GM19351 (cell line): Measurements from ENCODE around the gene MCEMP1.
A peak's percentile ranks its signal among the peaks of the same experiment; 100 is the strongest.

Experiments
- ATAC-seq: cut with Tn5 transposase; IDR thresholded peaks from one replicate; pipeline ENCODE4 v1.9.1; 2021; ENCODE audit warnings: mild to moderate bottlenecking, moderate library complexity; ENCODE audit not compliant: unreplicated experiment

MCEMP1 gene

DNA sequence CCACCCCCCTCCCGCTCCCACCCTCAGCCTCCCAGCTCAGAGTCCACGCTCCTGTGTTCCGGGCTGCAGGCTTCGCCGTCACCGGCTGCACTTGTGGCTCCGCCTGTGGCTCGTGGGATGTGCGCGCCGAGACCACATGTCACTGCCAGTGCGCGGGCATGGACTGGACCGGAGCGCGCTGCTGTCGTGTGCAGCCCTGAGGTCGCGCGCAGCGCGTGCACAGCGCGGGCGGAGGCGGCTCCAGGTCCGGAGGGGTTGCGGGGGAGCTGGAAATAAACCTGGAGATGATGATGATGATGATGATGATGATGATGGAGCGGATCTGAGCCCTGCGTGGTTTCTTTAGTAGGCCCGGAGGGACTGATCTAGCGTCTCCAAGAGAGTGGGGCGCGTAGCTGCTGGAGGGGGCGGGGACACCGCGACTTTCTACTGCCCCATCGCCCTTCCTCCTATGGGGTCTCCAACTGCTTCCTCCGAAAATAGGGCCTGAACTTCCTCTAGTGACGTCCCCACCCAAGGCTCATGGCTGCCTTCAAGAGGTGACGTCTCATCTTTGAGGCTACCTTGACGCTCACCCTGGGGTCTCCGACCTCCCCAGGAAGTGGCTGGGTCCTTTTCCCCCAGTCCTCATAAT is 6.6 kb upstream of the MCEMP1 start:
- no peak for ATAC-seq

GRCh38 chr19:7670790-7671189 is 6.1 kb upstream of the MCEMP1 start:
- no peak for ATAC-seq

DNA sequence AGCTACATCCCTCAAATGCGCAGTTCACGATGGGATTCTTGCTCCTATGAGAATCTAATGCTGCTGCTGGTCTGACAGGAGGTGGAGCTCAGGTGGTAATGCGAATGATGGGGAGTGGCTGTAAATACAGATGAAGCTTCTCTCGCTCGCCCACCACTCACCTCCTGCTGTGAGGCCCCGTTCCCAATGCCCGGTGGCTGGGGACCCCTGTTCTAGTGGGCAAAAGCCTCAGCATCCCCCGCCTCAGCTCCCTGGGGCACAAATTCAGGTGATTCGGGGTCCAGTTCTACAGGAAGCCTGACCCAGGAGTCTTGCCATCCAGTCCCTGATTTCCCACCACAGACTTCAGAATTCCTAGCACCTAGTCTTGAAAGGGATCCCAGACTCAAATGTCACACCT is 4.4 kb upstream of the MCEMP1 start:
- ATAC-seq: no peak

DNA sequence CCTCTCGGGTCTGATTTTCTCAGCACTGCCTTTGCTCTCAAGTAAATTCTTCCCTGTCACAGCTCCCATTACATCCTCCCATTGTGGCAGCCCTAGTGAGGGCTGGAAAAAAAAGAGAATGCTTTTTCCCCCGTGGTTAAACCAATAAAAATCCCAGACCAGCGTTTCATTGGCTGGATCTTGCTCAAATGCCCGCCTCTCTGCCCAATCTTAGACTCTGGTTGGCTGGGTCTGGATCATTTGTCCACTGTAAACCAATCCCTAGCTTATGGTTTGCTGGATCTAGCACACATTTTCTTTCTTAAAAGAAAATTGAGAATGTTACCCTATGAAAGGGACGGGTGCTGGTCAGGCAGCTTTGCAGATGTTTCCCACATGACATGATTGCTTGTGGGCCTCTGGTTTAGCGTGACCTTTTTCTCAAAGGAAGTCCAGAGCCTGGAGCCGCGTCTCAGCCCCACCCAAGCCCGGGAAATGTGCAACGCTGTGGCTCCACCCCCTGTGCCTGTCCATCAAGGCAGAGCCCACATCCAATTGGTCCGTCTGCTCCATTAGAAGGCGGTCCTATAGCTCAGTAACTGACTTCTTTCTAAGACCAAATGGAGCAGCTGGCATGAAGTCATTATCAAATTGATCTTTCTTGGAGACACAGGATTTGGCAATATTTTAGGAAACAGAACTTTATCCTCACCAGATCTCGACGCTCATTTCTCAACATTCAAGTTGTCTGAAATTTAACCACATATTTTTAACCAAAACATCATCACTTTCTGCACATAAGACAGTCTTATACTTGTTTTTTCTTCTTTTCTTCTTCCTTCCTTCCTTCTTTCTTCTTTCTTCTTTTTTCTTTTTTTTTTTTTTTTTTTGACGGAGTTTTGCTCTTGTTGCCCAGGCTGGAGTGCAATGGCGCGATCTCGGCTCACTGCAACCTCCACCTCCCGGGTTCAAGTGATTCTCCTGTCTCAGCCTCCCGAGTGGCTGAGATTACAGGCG is 2.6 kb upstream of the MCEMP1 start:
- no peak for ATAC-seq

DNA sequence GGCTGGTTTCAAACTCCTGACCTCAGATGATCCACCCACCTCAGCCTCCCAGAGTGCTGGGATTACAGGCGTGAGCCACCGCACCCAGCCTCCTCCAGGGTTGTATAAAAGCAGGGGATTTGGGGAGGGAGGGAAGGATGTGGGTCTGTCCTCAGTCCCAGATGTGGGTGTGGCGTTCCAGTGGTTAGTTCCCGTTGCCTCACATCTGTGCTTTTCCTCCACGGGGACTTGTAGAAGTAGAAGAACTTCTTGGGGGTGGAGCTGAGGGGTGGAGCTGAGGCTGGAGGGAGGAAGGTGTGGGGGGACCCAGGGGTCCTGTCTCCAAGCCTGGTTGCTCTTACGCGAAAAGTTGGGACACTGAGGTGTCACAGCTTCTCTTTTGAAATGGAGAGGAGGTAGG is 514 bp upstream of the MCEMP1 start:
- ATAC-seq: no peak

DNA sequence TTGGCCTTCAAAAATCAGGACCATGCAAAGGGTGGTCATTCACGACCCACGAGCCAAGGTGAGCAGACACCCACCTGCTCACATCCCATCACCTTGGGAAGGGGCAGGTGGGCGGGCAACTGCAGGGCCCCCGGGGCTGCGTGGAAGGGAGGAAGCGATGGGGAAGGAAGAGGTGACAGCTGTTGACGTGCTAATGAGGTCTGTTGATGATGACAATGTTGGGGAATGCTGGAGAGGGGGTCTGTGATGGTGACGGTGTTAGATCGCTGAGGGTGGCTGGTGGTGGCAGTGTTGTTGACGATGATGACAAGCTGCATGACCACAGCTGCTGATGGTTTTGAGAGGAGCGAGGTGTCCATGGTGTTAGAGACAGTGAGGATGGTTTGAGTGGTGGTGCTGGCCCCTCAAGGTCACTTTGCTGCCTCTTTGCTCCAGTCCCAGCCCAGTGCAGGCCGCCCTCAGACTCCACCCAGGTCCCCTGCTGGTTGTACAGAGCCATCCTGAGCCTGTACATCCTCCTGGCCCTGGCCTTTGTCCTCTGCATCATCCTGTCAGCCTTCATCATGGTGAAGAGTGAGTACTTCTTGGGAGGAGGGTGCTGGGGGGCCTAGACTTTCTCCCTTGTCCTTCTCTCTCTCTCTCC is 900 bp downstream of the MCEMP1 start:
- no peak for ATAC-seq

DNA sequence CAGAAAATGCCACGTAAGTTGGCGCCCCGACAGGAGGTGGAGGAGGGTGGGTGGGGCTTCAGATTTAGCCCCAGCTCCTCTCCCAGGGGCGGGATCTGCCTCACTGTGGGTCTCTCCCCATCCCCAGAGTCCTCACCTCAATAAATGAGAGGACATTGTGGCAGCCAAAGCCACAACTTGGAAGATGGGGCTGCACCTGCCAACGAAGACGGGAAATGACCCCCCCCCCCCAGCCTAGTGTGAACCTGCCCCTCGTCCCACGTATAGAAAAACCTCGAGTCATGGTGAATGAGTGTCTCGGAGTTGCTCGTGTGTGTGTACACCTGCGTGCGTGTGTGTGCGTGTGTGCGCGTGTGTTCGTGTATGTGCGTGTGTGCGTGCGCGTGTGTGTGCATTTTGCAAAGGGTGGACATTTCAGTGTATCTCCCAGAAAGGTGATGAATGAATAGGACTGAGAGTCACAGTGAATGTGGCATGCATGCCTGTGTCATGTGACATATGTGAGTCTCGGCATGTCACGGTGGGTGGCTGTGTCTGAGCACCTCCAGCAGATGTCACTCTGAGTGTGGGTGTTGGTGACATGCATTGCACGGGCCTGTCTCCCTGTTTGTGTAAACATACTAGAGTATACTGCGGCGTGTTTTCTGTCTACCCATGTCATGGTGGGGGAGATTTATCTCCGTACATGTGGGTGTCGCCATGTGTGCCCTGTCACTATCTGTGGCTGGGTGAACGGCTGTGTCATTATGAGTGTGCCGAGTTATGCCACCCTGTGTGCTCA is 2.3 kb downstream of the MCEMP1 start:
- ATAC-seq: no peak

DNA sequence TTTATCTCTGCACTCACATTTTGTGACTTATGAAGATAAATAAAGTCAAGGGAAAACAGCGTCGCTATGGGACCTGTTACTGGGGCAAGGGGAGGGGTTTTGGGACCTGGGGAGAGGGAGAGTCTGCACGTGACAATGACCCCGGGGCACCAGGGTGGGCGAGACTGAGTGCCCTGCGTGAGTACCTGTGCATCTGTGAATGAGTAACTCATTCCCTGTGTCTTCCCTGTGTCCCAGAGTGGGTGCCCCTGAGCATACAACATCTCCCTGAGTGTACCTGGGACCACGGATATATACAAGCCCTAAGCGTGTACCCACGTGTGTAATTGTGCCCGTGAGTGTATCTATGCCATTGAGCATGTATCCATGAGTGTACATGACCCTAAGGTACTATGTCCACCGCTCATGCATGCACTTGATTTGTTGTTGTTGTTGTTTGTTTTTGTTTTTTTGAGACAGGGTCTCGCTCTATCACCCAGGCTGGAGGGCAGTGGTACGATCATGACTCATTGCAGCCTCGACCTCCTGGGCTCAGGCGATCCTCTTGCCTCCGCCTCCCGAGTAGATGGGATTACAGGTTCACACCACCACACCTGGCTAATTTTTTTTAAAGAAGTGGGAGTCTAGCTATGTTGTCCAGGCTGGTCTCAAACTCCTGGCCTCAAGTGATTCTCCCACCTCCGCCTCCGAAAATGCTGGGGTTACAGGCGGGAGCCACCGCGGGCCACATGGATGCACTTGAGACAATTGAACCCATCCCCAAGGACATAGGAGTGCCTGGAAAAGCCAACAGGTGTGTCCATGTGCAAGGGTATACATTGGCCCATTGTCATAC is 3.1 kb downstream of the MCEMP1 start:
- ATAC-seq: no peak

GRCh38 chr19:7680606-7681339 is 3.9 kb downstream of the MCEMP1 start, which contains the start of gene TRAPPC5:
Gene TRAPPC5, plus strand, starts transcription at chr19:7680833. Its CDS starts 1,421 bp downstream, at chr19:7682254.
- peak; percentile 44 for ATAC-seq

- no peak for ATAC-seq
These were observed 4.7 kb downstream of the MCEMP1 start for GRCh38 chr19:7681340-7682174.

DNA sequence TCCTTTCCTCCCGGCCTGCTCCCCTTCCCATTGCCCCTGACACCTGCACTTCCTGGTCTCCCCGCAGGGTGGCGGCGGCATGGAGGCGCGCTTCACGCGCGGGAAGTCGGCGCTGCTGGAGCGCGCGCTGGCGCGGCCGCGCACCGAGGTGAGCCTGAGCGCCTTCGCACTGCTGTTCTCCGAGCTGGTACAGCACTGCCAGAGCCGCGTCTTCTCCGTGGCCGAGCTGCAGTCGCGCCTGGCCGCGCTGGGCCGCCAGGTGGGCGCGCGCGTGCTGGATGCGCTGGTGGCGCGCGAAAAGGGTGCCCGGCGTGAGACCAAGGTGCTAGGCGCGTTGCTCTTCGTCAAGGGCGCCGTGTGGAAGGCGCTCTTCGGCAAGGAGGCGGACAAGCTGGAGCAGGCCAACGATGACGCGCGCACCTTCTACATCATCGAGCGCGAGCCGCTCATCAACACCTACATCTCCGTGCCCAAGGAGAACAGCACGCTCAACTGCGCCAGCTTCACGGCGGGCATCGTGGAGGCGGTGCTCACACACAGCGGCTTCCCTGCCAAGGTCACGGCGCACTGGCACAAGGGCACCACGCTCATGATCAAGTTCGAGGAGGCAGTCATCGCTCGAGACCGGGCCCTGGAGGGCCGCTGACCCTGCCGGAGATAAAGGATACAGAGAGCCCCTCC is 5.4 kb downstream of the MCEMP1 start:
- no peak for ATAC-seq

DNA sequence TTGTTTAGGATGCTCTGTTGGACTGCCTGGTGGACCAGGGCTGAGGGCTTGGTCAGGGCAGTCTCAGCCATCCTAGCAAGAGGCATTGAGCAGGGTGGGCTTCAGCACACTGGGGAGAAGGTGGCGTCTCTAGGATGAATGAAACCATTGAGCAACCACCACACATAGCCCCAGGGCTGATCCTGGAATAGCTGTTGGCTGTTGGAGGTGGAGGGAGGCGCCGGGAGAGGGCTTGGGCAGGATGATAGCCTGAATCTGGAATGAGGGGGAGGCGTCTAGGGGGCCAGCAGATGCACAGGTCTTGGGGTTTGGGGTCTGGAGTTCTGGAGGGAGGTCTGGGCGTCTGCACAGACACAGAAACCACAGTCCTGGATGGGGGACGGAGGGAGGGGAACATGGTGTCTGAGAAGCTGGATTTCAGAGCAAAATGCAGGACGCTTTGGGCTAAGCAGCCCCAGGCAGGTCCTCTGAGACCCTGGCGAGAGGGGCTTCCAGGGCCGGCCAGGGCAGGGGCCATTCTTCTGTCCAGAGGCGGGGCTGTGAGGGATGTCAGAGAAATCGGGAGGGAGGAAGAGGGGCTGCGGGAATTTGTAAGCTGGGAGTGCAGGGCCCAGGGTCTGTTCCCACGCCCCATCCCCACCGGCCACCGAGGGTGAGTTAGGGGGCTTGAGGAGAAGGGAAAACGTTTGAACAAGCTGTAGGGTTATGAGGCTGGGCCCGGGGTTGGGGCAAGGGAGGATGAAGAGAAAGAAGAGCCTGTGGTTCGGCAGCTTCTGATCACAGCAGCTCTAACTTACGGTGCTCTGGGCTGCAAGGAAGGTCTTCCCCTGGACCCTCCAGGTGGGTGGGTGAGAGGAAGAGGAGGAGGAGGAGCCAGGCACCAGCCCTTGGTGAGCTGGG is 8.9 kb downstream of the MCEMP1 start:
- no peak for ATAC-seq

- no peak for ATAC-seq
These were observed 10.3 kb downstream of the MCEMP1 start for GRCh38 chr19:7687177-7687576.

GRCh38 chr19:7689165-7689564 is 12.3 kb downstream of the MCEMP1 start:
- ATAC-seq: no peak

DNA sequence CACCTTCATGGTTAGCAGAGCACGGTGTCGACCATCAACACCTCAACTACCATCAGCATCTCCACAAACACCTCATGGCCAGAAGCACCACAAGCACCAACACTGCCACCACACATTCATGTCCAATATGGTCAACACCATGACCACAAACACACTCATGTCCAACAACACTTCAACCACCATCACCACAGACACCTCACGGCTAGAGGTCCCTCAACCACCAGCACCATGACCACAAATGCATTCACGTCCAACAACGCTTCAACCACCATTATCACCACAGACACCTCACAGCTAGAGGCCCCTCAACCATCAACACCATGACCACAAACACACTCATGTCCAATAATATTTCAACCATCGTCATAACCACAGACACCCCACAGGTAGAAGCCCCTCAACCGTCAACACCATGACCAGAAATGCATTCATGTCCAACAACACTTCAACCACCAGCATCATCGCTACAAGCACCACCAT is 13.9 kb downstream of the MCEMP1 start:
- no peak for ATAC-seq

- ATAC-seq: no peak
These were observed 14.6 kb downstream of the MCEMP1 start for GRCh38 chr19:7691497-7691896.
